ENCODE results near the gene MAMDC2.

DNA sequence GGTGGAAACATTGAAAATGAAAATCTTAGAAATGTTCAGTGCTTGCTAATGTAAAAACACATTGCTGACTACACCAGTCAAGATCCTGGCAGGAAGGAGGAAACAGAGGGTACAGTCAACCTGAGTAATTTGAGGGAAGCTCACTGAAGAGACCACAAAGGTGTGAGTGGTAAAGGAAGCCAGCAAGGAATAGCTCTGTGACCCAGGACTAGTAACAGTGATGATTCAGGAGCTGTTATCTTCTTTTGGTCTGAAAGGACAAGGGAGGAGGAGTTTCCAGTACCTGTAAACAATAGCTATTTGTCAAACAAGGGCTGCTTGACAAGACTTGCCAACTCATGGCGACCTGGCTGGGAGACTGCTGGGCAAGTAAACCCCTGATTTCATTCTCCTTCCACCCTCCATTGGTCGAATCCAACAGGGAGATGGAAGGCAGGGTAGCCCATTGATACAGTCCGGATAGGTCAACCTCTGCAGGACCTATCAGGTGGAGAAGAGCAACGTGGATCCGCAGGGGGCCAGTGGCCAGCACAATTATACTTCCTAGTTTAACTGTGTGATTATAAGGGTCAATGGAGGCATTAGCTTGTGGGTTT is 68.1 kb downstream of the MAMDC2 start:
- no peak for TF ChIP-seq CTCF (conservative IDR thresholded peaks at IDR 0.05)
- TF ChIP-seq EZH2 (IDR thresholded peaks at IDR 0.05; ENCODE audit: low read depth) = no peak

Measured in PC-9 (cell line).